CD4-positive, alpha-beta T cell treated with Interleukin-6 at 100 ng/mL for 8 hours (primary cell): Measurements from ENCODE around the gene PIMREG.

ENCODE experiments used
- DNase-seq: peaks from one replicate; pipeline ENCODE4 v3.0.0-alpha.2; 2020; ENCODE audit warnings: mixed read lengths, low spot score

The PIMREG gene

GRCh38 chr17:6437956-6438355, 6.3 kb upstream of the PIMREG start:
- no peak for DNase-seq

DNA sequence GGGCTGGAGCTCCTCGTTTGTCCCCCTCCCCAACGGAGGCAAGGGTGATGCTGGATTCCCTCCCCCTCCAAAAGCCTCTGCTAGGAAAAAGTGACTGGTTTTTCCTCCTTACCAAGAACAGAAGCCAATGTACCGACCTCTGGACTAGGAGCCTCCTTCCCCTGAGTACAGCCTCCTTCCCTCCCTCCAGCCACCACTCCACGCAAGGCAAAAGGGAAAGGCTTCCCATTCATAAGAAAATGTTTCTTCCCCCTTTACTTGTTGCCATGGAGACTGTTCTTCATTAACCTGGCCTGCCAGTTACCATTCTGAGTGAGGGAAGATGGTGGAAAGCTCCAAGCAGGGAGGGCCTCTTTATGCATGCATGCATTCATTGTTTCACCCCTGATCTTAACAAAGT, 4.3 kb upstream of the PIMREG start:
- DNase-seq = no peak

GRCh38 chr17:6442775-6443174, 1.5 kb upstream of the PIMREG start:
- no peak for DNase-seq

- DNase-seq = no peak
Measured at GRCh38 chr17:6444571-6445335, 498 bp downstream of the PIMREG start.

GRCh38 chr17:6446516-6447100, 2.4 kb downstream of the PIMREG start:
- DNase-seq = no peak

- no peak for DNase-seq
Measured at GRCh38 chr17:6448473-6448872, 4.2 kb downstream of the PIMREG start.

DNA sequence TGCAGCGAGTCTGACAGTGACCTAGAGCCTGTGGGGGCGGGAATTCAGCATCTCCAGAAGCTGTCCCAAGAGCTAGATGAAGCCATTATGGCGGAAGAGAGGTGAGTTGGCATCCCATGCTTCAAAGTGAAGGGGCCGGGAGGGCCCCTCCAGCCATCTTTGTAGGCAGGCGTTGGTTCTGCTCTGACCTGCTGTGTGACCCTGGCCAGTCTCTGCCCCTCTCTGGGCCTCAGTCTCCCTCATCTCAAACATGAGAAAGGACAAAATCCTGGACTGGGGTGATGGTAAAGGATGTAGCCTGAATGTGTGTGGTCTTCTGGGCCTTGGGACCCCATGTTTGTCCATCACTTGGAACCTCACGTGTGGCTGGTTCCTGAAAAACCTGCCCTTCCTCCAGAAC, 5.1 kb downstream of the PIMREG start:
- DNase-seq = no peak

DNA sequence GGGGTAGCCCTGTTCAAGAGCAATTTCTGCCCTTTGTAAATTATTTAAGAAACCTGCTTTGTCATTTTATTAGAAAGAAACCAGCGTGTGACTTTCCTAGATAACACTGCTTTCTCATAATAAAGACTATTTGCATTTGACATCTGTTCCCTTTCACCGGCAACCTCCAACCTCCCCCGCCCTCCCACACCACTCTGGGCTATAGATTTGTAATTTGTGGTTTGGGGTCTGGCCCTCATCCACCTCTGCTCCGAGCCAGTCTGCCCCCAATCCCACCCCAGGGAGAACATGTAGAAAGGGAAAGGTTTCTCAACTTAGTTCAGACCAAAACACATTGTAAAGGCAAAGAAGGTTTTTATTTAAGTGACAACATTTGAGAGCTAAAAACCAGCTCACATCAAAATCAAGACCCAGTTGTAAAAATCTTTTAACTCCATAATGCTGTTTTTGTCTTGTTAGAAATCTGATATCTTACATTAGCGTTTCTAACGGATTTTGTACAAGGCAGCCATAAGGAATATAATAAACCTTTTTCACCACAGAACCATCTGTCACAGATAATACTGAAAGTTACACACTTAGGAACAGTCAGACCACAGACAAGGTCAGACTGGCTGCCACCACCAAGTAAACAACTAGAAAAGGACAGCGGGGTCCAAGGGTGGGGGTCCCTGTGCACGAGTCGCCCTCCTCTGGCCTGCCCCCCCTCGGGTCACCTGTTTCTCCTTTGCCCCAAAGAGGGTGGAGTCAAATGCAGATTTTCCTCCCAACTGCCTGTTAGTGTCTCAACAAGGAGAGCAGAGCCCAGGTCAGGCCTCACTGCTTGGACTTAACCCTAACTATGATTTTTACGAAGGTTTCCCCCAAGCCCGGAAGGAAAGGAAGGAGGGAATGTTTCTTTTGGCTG, 6.9 kb downstream of the PIMREG start:
- no peak for DNase-seq

- no peak for DNase-seq
Measured at GRCh38 chr17:6452471-6453266, 8.4 kb downstream of the PIMREG start.

- no peak for DNase-seq
Measured at GRCh38 chr17:6453279-6454024, 9.2 kb downstream of the PIMREG start.

GRCh38 chr17:6454495-6455320, 10.5 kb downstream of the PIMREG start:
- DNase-seq = no peak

GRCh38 chr17:6455321-6455705, 11.1 kb downstream of the PIMREG start:
- DNase-seq = peak; percentile 57

- DNase-seq = no peak
Measured at GRCh38 chr17:6456321-6456720, 12.1 kb downstream of the PIMREG start.

- no peak for DNase-seq
Measured at GRCh38 chr17:6456914-6457687, 12.8 kb downstream of the PIMREG start.

GRCh38 chr17:6457688-6458459, 13.6 kb downstream of the PIMREG start:
- DNase-seq = no peak

DNA sequence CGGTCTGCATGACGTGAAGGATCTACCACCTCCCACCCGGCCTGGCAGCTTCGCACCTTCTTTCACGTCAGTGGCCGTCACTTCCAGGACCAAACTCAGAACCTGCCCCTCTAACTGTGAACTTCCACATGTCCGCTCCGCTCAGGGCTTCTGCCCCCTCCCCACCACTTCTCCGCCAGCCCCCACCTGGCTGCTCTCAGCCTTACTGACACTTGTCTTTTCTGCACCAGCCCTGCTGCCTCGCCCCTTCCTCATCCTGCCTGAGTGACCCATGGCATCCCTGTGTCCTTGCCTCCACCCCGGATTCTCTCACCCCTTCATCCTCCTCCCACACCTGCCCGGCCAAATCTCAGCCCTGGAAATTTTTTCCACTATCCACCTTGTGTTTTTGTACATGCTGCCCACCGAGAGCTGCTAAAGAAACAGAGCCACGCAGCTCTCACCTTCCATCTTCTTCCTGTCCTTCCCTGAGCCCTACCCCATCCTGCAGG, 14.2 kb downstream of the PIMREG start:
- no peak for DNase-seq

- no peak for DNase-seq
Measured at GRCh38 chr17:6460531-6461161, 16.4 kb downstream of the PIMREG start.

GRCh38 chr17:6461246-6461645, 17.0 kb downstream of the PIMREG start:
- no peak for DNase-seq
